Germinal center (tissue), 1 donor: ENCODE results near the gene FCHO1.

Experiments
- DNase-seq: peaks from one replicate; pipeline ENCODE4 v3.0.0; 2012; ENCODE audit warnings: mixed read lengths, low spot score

The FCHO1 gene

DNA sequence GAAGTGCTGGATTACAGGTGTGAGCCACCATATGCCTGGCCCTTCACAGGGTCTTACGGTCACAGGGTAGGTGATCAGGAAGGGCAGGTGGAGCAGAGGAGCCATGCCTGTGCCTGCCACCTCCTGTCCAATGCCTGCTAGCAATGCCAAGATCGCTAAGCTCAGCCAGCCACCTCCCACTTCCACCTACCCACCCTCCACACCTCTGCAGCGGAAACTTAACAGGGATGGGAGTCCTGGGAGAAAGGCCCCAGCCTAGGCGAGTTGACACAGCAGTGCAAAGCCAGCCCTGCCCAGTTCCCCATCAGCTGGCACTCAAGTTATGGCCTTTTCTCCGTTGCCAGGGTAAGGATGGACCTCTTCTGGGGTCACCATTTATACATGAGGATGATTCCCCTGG lies 15.9 kb upstream of the FCHO1 start:
- DNase-seq, result no peak

DNA sequence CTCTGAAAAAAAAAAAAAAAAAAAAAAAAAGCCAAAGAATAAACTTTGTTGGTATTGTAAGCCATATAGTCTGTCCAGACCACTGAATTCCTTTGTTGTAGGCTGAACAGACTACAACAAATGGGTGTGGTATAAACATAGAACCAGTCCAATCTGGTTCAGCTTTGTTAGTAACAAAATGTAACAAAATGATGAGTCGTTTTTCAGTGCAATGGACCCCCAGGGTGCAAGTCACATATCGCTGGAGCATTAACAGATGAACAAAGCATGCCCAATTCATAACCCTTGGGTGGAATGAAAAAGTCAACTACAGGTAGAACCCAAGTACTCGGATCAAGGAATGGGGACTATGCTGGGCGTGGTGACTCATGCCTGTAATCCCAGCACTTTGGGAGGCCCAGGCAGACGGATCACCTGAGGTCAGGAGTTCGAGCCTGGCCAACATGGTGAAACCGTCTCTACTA lies 13.6 kb upstream of the FCHO1 start:
- DNase-seq, result no peak

DNA sequence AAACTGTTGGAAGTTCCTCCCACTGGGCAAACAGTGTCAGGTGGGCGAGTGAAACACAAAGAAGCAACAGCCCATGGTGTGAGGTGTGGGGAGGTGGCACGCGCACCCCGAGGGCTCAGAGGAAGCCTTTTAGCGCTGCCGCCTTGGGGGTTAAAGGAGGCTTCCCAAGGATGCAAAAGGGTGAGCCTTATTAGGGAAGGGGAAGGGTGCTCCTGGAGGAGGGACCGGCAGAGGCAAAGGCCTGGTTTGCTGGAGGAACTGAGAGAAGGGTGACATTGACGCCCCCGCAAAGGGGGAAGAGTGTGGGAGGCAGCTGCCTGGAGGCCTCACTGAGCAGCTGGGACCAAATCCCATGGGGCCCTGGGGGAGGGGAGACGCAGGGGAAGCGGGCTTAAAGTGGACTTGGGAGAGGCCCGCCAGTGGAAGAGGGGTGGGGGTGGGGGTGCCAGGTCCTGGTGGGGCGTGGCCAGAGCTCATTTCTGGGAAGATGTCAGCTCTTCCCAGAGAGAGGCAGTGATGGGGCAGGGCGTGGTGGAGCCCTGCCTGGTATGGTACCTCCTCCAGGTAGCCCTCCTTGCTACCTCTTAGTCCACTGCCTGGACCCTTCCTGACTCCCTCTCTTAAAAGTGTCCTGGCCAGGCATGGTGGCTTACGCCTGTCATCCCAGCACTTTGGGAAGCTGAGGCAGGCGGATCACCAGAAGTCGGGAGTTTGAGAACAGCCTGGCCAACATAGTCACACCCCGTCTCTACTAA lies 12.0 kb upstream of the FCHO1 start:
- DNase-seq, result peak; percentile 60

DNA sequence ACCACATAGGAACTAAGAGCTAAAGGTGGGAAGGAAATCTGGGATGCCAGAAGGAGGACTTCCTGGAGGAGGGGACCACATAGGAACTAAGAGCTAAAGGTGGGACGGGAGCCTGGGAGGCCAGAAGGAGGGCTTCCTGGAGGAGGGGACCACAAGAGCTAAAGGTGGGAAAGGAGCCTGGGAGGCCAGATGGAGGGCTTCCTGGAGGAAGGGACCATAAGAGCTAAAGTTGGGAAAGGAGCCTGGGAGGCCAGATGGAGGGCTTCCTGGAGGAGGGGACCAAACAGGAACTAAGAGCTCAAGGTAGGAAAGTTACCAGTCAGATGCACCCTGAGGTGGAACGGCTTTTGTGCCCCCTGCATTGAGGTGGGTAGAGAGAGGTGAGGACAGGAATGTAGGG lies 9.8 kb upstream of the FCHO1 start:
- no peak for DNase-seq

DNA sequence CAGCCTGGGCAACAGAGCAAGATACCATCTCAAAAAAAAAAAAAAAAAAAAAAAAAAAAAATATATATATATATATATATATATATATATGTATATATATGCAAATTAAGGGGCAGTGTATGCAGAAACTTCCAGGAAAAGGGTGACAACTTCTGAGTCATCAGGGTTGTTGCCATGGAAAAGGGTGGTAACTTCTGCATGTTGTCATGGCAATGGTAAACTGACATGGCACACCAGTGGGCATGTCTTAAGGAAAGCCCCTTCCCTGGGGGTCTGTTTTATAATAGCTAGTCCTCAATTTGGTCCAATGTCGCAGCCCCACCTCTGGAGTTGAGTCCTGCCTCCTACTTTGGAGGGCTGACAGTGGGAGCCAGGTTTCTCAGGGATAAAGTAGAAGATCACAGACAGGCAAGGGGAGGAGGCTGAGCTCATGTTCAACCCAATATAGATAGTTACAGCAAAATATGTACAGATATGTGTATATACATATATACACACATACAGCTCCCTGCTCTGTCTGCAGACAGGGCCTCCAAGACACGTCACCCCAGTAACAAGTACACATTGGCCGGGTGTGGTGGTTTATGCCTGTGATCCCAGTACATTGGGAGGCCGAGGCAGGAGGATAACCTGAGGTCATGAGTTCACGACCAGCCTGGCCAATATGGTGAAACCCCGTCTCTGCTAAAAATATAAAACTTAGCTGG lies 7.2 kb upstream of the FCHO1 start:
- no peak for DNase-seq

DNA sequence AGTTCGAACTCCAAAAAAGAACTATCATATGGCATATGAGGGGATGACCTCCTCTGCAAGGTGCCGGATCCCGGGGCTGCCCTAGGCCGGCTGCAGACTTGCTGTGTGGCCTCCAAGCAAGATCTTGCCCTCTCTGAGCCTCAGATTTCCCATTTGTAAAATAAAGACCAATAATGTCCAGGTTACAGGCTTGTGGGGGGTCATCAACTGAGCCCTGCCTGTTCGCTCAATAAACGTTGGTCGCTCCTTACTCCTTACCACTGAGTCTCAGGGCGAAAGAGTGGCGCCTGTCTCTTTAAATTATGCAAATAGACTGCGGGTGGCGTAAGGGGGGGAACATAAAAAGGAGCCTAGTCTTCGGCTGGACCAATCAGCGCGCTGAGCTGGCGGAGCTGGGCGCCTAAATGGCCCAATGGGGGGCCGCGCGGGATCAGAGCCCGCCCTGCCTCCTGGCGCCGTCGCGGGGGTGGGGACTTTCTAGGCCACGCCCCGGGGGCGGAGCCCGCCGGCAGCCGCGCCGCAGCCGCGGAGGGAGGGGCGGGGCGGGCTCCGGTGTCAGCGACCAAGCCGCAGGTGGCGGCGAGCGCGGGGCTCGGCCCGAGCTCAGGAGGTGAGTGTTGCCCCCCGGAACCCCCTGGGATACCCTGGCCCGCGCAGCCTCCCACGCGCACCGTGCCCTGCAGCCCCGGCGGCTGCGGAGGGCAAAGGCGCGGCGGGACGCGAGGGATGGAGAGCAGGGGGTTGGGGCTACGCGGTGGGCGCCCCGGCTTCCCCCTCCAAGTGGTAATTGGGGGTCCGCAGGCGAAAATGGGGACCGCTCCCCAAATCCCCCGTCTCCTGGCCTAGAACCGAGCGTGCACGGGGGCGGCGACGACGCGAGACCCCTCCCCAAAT lies 3.8 kb upstream of the FCHO1 start:
- peak; percentile 99 for DNase-seq

DNA sequence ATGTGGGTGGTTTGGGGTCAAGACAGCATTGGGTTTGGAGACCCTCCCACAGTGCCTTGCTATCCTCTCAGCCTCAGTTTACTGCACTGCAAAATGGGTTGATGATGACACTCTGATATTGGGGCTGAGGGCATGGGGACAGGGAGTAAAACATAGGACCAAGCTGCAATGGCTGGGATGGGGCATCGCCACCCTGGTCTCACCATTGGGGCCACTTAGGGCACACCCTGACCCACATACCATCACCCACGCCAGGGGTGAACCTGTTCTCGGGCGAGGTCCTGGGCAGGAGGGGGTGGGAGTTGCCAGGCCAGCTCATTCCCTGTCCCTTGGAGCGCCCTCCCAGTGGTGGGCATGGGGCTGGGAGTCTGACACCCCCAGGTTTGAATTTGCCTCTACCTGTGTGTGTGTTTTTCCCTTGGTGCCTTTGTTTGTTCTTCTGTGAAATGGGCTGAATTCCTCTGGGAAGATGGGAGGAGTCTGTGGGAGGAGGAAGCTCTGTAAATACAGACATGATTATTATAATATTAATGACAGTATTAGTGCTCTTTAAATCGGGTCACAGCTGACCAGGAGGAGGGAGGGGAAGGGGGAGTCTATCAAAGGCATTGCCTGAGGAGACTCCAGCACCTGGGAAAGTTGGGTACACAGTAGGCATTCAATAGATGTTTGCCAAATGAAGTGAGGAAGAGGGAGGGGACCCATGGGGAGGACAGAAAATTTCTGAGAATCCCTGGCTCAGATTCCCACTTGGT lies 2.2 kb upstream of the FCHO1 start:
- no peak for DNase-seq

DNA sequence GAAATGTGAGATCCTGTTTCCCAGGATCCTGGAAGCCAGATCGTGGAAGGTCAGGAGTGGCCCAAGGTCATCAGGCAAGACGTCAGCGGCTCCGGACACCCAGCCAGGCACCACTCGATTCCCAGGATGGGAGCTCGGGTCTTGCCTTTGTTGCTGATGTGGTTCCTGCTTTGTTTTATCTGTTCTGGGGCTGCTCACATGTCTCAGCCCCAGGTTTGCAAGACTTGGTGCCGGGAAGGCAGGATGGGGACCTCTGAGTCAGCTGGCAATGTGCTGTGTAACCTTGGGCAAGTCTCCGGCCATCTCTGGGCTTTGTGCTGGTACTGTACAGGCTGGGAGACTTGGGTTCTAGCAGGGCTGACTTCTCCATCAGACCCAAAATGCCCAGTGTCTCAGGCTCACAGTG lies 1.4 kb upstream of the FCHO1 start:
- no peak for DNase-seq

DNA sequence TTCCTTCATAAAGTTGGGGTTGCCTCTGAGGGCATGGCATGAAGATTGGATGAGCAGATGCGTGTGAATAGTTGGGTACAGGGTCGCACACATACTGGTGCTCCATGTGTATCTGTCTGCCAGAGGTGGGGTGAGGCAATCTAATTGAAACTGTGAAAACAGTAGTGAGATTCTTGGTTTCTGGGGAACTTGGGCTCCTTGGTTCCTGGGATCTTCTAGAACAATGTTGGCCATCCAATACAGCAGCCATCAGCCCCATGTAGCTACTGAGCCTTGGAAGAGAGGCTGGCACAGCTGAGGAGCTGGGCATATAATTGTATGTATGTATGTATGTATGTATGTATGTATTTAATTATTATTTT lies 616 bp downstream of the FCHO1 start:
- DNase-seq, result no peak

DNA sequence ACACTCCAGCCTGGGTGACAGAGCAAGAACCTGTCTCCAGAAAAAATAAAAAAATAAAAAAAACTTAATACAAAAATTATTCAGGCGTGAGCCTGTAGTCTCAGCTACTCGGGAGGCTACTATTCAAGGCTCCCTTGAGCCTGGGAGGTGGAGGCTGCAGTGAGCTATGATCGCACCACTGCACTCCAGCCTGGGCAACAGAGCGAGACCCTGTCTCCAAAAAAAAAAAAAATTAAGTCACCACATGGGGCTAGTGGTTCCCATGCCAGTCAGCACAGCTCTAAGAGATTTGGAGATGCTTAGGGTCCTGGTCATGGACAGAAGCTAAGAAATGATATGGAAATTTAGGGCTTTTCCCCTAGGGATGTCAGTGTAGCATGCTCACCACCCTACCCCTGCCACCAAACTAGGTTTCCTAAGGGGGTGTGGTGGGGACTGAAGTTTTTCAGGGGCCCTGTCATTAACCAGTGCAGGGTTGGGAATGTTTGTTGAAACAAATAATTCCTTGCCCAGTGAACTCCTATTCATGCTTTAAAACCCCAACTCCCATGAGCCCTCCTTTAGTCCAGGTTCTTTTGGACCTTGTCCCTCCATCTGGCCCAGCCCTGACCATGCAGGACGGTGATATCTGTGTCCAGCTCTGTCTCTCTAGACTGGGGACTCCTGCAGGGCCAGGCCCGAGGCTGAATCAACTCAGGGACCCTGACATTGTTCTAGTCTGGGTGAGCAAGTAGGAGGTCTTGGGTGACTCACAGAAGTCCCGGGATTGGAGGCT lies 1.8 kb downstream of the FCHO1 start:
- DNase-seq, result no peak

DNA sequence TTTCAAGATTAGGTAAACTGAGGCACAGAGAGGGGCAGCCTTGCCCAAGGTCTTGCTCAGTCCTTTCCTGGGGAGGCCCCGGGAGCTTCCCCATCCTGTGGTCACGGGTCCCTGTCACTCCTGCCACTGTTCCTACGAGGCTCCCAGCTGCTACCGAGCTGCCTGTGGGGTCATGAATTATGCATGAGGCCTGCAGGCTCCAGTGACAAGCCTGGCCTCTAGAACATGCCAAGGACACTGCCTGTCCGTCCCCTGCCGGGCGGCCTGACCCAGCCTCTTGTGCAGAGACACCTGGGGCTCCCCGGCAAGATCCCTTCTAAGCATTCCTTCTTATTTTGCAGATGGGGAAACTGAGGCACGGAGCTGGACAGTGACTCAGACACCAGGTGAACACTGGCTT lies 2.7 kb downstream of the FCHO1 start:
- DNase-seq, result no peak

DNA sequence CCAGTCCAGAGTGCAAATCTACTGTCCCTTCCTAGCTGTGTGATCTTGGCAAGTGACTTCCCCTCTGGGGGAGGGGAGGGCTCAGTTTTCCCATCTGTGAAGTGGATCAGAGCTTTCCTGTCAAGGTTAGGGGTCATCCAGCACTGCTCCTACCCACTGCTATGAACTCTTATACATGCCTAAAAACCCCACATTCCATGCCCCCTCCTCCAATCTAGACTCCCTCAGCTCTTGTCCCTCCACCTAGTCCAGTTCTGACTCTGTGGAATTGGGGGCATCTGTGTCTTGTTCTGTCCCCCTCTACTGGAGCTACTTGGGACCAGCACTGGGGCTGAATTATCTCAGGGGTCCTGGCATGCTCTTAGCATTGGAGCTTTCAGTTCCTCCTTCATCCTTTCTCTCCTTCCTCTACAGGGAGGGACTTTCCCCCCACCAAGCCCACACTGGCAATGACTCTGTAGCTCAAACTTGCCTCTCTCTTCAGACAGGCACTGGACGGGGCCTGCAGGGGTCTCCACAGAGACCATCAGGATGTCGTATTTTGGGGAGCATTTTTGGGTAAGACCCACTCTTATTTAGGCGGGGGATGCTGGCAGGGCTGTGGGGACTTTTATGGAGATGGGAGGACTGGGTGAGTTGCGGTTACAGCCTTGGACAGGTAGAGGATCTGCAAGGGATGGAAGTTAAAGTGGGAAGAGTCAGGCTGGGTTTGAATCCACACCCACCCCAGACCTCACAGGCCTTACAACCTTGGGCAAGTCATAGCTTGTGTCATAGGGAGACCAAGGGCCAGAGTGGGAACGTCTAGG lies 3.6 kb downstream of the FCHO1 start:
- peak; percentile 81 for DNase-seq

DNA sequence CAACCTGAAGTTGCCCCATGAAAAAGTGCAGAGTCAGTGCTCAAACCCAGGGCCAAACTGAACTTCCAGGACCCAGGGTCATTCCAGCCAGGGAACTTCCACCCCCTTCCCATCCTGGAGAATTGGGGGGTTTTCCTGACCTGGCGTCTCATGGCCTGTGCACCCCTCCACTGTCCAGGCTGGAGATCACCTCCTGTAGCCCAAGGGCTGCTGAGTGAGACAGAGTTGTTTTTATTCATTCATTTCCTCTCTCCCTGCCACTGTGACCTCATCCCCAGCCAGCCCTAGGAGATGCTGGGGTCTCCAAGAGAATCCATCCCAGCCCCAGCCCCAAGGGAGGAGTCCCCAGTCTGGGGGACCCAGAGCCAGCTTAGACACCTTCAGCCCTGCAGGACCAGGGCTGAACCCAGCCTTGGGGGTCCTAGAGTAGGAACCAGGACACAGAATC lies 4.2 kb downstream of the FCHO1 start:
- no peak for DNase-seq

DNA sequence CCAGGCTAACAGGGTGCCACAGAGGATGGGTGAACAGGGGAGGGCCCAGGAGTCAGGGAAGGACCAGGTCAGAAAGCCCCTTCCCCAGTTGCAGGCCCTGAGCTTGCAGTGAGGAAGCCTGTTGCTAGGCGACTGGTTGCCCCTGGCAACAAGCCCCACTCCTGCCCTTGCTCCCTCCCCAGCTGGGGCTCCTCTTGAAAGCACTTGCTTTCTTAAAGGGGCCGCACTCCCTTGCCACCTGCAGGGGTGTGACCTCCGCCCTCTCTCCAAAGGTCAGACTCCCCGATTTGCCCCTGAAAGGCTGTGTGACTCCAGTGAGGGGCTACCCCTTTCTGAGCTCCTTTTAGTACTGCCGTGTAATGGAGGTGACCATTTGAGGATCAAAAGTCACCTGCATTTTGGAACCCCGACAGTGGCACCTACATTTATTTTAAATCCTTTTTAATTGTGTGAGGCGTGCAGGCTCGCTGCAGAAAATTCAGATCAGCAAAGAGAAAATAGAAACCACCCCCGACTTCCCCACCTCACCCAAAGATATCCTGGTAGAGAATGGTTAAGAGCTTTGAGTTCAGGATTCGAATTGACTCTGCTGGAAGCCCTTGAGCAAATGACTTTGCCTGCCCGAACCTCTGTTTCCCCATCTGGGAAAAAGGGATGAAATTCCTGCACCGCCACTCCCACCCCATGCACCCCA lies 4.8 kb downstream of the FCHO1 start:
- DNase-seq, result peak; percentile 81

DNA sequence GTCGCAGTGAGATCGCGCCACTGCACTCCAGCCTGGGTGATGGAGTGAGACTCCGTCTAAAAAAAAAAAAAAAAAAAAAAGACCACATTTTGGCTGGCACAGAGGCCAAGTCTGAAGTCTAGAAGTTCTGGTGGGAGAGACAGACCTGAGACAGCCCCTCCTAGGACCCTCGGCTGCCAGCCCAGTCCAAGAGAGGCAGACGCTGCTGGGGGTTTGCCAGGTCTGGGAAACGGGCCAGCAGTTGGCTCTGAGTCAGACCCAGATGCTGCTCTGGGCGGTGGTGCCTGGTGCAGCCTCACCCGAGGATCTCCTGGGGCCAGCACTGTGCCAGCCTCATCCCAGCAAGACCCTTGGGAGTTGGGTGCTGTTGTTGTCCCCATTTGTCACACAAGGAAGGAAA lies 5.8 kb downstream of the FCHO1 start:
- DNase-seq, result no peak

DNA sequence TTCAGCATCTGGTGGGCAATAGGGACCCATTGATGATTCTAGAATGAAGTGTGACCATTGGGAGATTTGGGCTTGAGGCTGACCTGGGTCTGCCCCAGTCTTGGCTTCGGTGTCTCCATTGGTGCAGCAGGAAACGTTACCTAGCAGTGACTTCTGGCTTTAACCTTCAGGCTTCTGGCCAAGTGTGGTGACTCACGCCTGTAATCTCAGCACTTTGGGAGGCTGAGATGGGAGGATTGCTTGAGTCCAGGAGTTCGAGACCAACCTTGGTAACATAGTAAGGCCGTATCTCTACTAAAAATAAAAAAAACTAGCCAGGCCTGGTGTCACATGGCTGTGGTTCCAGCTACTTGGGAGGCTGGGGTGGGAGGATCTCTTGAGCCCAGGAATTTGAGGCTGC lies 7.2 kb downstream of the FCHO1 start:
- no peak for DNase-seq

DNA sequence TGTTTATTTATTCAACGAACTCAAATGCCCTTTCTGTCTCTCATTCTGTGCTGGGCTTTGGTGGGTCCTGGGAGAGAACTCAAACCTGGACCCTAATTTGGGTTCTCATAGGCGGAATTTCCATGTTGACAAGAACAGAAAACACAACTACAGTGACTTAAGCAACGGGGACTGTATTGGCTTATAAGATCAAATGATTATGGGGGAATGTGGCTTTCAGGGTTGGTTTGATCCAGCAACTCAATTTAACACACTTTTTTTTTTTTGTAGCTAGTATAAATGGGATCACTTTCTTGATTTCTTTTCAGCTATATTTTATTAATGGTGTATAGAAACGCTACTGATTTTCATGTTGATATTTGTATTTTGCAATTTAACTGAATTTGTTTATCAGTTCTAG lies 9.9 kb downstream of the FCHO1 start:
- DNase-seq, result no peak

DNA sequence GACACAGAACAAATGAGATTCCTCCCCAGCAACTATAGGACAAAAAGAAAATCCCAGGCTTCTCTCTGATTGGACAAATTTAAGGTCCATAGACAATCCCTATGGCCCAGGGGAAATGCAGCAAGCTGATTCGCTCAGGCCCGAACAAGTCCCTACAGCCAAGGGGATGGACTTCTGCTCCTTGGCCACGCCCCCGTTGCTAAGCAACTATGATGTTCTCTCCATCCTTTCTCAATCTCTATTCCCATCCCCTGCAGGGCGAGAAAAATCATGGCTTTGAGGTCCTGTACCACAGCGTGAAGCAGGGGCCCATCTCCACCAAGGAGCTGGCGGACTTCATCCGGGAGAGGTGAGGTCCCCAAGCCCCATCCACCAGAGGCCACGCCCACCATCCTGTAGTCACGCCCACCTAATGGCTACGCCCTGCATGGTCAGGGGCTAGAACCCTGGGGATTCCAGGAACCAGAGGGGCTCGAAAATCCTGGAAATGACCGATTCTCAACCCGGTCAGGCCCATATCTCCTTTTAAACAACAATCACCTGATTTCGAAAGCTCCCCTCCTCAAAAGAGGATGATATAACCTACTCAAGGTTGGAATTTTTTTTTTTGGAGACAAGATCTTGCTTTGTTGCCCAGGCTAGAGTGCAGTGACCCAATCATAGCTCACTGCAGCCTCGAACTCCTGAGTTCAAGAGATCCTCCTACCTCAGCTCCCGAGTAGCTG lies 11.4 kb downstream of the FCHO1 start:
- DNase-seq, result no peak

DNA sequence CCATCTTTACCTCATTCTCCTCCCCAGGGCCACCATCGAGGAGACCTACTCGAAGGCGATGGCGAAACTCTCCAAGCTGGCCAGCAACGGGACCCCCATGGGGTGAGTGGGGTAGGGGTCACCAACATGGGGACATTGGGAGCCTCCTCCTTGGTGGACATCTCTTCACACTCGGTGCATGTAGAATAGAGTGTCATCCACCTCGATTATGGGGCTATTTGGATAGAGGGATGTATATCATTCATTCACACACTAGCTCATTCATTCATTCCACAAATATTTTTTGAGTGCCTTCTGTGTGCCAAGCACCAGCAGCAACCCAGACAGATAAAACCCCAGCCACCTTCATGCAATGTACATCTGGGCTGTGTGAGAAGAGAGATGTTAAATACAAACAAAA lies 13.1 kb downstream of the FCHO1 start:
- DNase-seq, result no peak
